Ascending aorta (tissue), 2 donors: ENCODE results near the gene SLC43A1. TPM values are rescaled to one million over a fixed set of nuclear protein-coding genes. Genes with fewer than 3 reads are reported as not detected.

Experiments
- DNase-seq, 2 donors: peaks; one replicate each; pipeline ENCODE4 v3.0.0-alpha.2; 2019; ENCODE audit warnings: low spot score in 2 of 2
- H3K27ac ChIP-seq, 2 donors: fragments of 200-600 bp; sonication (generic); one replicate each; pipeline ENCODE4 v1.5.1; 2016 to 2017; ENCODE audit warnings: mild to moderate bottlenecking in 1 of 2
- H3K27me3 ChIP-seq: fragments of 200-600 bp; sonication (generic); one replicate; pipeline ENCODE4 v1.5.1; 2017
- H3K36me3 ChIP-seq, 2 donors: fragments of 200-600 bp; sonication (generic); one replicate each; pipeline ENCODE4 v1.5.1; 2016
- H3K4me1 ChIP-seq, 2 donors: fragments of 200-600 bp; sonication (generic); one replicate each; pipeline ENCODE4 v1.5.1; 2016 to 2017; ENCODE audit warnings: mild to moderate bottlenecking in 1 of 2
- H3K4me3 ChIP-seq, 2 donors: fragments of 200-600 bp; sonication (generic); one replicate each; pipeline ENCODE4 v1.5.1; 2016 to 2017; ENCODE audit warnings: mild to moderate bottlenecking in 1 of 2
- H3K9me3 ChIP-seq, 2 donors: fragments of 200-600 bp; sonication (generic); one replicate each; pipeline ENCODE4 v1.5.1; 2016
- intact Hi-C: fragments of 100-400 bp; cut with DNase I; formaldehyde crosslinking; loops from one replicate; pipeline ENCODE4 v1.15.1; 2023
- total RNA-seq: library from RNA; depleted of rRNA; stranded (reverse); fragments of >200 nt; gene quantifications from one replicate; pipeline ENCODE4 v1.1.0, GENCODE V29; 2016
- TF ChIP-seq, protein P1 (sequence below), 3 experiments: fragments of 200-600 bp in 2 of 3; fragments of 450-650 bp in 1 of 3; sonication (generic) in 2 of 3; IDR thresholded peaks; one replicate each; pipeline ENCODE4 v1.5.1; 2016 to 2019; ENCODE audit warnings: antibody characterized with exemption in 3 of 3, mild to moderate bottlenecking in 1 of 3, moderate library complexity in 1 of 3

The SLC43A1 gene
- total RNA-seq, 1 donor from 2014 or later, result 18.4 TPM

DNA sequence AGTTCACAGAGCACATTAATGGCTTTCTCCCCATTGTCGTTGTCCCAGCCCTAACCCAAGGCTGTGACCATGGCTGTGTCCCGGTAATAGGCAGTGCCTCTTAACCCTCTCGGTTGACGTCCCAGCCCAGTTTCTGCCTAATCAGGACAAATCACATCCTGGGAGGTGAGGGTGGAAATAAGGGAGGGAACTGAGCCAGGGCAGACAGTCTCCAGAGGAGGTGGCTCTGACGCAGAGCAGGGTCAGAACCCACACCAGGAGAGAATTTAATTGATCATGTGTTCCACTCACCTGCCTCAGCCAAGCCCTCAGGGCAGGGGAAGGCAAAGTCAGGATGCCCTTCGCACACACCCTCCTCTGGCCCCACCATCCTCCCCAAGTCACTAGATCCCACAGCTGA lies 17.0 kb downstream of the SLC43A1 start:
- no peak for DNase-seq
- Histone ChIP-seq H3K36me3 (peaks cover 0 to 6% of the 10 kb centered on the region in 2 donors), H3K4me1 (peaks cover 4 to 12% of the 10 kb centered on the region in 2 donors), H3K27me3 (no peaks in the 10 kb centered on the region), H3K4me3 (no peak overlapping the region), H3K27ac (peak overlapping the region; percentile 71 to 77), H3K9me3 (no peaks in the 10 kb centered on the region)
- TF ChIP-seq, protein P1, sequence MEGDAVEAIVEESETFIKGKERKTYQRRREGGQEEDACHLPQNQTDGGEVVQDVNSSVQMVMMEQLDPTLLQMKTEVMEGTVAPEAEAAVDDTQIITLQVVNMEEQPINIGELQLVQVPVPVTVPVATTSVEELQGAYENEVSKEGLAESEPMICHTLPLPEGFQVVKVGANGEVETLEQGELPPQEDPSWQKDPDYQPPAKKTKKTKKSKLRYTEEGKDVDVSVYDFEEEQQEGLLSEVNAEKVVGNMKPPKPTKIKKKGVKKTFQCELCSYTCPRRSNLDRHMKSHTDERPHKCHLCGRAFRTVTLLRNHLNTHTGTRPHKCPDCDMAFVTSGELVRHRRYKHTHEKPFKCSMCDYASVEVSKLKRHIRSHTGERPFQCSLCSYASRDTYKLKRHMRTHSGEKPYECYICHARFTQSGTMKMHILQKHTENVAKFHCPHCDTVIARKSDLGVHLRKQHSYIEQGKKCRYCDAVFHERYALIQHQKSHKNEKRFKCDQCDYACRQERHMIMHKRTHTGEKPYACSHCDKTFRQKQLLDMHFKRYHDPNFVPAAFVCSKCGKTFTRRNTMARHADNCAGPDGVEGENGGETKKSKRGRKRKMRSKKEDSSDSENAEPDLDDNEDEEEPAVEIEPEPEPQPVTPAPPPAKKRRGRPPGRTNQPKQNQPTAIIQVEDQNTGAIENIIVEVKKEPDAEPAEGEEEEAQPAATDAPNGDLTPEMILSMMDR (IDR thresholded peaks at IDR 0.05), result no peak
- intact Hi-C loops, result loop anchor here (2.0 to 10.0 kb wide), 3 partner anchors 16 to 174 kb away; partner anchors contain the start of genes SLC43A1, TIMM10 and TNKS1BP1

DNA sequence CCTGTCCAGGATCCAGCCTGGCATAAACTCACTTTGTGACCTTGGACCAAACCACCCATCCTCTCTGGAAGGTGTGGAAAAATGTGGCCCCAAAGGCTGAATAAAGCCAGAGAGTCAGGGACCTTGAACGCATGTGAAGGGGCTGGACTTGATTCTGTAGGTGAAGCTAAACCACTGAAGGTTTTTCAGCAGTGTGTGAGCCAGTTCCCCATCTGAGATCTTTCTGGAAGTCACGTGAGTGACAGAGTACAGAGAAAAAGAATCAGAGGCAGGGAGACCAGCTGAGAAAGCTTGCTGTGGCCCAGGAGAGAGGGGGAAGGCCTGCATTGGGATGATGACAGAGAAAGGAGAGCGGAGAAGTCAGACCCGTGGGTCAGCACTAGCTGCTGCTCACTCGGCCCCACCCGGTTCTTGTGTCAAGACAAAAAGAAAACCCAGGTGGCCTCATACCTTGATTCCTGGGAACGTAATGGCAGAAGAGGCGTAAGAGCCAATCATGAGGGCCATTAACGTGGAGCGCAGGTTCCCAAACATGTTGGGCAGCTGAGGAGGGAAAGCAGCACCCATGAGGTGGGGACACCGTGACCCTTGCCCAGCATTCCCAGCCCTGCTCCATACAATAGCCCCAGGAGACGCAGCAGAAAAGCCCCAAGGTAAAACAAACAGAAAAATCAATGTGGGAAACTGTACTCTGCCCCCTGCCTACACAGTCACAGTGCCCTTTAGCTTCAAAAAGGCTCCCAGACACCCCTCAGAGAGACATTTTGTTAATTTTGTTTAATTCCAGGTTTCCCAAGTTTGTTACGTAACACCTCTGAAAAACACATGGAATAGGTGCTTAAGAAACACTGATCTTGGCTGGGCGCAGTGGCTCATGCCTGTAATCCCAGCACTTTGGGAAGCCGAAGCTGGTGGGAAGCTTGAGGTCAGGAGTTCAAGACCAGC lies 17.9 kb downstream of the SLC43A1 start:
- DNase-seq, result no peak
- intact Hi-C loops, result loop anchor here (2.0 to 10.0 kb wide), 3 partner anchors 17 to 173 kb away; partner anchors contain the start of genes SLC43A1, TIMM10 and TNKS1BP1
- H3K27ac ChIP-seq, result no peak overlapping the region

GRCh38 chr11:57496109-57496820 lies 19.2 kb downstream of the SLC43A1 start:
- intact Hi-C loops, result loop anchor here (10.0 kb wide), 1 partner anchor 171 kb away; the partner anchor contains the start of gene TNKS1BP1
- H3K4me1 ChIP-seq, result peaks cover 4 to 12% of the 10 kb centered on the region in 2 donors
- H3K27ac ChIP-seq, result no peak overlapping the region
- peaks cover 4 to 10% of the 10 kb centered on the region in 2 donors for H3K36me3 ChIP-seq
- no peaks in the 10 kb centered on the region for H3K27me3 ChIP-seq
- TF ChIP-seq, protein P1 (IDR thresholded peaks at IDR 0.05), result no peak
- H3K9me3 ChIP-seq, result no peaks in the 10 kb centered on the region
- no peak for DNase-seq
- no peak overlapping the region for H3K4me3 ChIP-seq

More for the DNA sequence above, 17.9 kb downstream of the SLC43A1 start:
- H3K4me1 ChIP-seq, result peaks cover 4 to 12% of the 10 kb centered on the region in 2 donors
- H3K27me3 ChIP-seq, result no peaks in the 10 kb centered on the region
- TF ChIP-seq, protein P1 (IDR thresholded peaks at IDR 0.05), result no peak
- peaks cover 0 to 6% of the 10 kb centered on the region in 2 donors for H3K36me3 ChIP-seq
- no peaks in the 10 kb centered on the region for H3K9me3 ChIP-seq
- no peak overlapping the region for H3K4me3 ChIP-seq

GRCh38 chr11:57493507-57494503 lies 21.7 kb downstream of the SLC43A1 start:
- Histone ChIP-seq H3K27ac (no peak overlapping the region), H3K4me3 (no peak overlapping the region), H3K9me3 (no peaks in the 10 kb centered on the region), H3K4me1 (peaks cover 0 to 1% of the 10 kb centered on the region in 2 donors), H3K36me3 (peaks cover 12 to 29% of the 10 kb centered on the region in 2 donors), H3K27me3 (no peaks in the 10 kb centered on the region)
- peak in 1 of 2 donors; percentile 76 for DNase-seq
- intact Hi-C loops, result loop anchor here (1.0 to 10.0 kb wide), 2 partner anchors 33 to 169 kb away; partner anchors contain the start of gene TNKS1BP1
- TF ChIP-seq, protein P1 (IDR thresholded peaks at IDR 0.05), result peak; percentile 71 to 94 (median 91)
